Hematopoietic multipotent progenitor cell treated with erythropoietin and hydrocortisone succinate and interleukin-3 and kit ligand, for 17 days (in vitro differentiated cells): Measurements from ENCODE around the gene PNPLA2.

ENCODE experiments used
- DNase-seq: peaks from one replicate; pipeline ENCODE4 v3.0.0-alpha.2; 2015; ENCODE audit warnings: low spot score

Gene PNPLA2

DNA sequence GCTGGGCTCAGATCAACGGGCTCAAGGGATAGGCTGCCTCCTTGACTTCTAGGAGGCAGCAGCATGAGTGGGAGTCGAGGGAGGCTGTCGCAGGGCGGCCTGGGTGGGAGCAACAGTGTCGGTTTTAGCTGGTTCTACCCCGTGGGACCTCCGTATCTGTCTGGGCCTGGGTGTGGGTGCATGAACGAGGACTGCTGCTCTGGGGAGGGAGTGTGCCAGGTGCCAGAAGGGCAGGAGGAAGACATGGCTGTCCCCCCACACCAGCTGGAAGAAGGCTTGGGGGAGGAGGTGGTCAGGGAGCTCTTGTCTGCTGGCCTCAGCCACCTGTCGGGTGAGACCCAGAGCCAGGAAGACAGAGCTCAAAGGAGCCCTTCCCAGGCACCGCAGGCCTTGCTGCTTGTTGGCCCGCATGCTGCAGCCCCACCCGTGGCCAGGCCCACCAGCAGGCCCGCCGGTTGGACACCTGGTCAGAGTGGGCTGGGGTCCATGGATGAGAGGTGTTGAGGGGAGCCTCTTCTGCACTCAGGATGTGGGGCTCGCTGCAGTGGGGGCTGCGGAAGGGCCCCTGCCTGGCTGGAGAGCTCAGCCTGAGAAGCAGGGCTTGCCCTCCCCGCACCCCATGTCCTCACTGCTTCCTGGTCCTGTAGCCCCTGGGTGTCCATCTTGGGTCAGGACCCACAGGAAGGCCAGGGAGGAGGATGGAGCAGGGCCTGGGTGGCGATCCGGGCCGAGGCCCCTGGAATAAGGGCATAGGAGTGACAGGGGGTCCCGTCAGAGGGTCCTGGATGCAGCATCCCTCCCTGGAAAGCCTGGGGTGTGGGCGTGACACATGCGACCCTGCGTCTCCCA lies 32.3 kb upstream of the PNPLA2 start:
- DNase-seq, result no peak

DNA sequence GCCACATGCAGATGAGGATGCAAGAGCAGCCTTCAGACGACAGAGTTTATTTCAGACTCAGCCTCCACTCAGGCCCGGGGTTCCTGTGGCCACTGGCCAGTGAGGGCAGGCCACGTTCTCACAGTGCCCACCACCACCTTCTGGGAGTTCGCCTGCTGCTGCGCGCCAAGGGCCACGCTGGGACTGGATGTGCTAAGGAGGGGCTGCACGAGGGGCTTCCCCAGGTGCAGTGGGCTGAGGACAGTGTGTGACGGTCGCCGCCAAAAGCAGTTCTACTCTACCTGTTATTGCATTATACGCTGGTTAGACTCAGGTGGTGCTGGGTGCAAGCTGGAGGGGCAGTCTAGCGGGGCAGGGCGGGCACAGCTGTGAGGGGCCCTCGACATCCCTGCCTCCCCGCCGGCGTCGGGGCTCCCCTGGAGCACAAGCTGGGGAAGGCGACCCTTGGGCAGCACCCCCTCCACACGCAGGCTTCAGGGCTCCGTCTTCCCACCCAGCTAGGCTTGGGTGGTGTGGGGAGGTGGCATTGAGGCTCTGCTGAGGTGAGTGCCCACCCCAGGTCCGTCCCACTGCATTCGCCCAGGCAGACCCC lies 31.5 kb upstream of the PNPLA2 start:
- DNase-seq, result no peak

DNA sequence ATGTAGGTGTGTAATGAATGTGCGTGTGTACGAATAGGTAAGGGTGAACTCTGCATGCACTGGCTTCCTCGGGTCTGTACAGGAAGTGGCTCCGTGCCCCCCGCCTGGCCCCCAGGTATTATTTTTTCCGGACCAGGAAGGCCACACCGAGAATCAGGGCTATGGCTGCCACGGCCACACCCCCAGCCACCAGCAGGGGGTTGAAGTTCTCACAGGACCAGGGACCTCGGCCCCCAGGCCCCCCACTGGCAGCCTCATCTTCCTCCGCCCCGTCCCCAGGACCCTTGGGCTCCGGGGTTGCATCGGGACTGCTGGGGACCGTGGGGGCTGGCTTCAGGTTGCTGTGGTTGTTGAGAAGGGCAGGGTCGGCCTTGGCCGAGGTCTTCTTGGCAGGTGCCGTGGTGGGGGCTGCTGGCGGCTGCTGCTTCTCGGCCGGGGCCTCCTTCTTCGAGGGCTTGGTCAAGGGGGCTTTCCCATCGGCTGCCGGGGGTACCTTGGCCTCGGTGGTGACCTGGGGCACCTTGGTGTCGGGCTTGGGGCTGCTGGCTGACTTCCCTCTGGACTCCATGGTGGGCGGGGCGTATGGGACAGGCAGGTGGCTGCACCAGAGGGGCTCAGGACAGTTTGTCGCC lies 30.6 kb upstream of the PNPLA2 start:
- no peak for DNase-seq

DNA sequence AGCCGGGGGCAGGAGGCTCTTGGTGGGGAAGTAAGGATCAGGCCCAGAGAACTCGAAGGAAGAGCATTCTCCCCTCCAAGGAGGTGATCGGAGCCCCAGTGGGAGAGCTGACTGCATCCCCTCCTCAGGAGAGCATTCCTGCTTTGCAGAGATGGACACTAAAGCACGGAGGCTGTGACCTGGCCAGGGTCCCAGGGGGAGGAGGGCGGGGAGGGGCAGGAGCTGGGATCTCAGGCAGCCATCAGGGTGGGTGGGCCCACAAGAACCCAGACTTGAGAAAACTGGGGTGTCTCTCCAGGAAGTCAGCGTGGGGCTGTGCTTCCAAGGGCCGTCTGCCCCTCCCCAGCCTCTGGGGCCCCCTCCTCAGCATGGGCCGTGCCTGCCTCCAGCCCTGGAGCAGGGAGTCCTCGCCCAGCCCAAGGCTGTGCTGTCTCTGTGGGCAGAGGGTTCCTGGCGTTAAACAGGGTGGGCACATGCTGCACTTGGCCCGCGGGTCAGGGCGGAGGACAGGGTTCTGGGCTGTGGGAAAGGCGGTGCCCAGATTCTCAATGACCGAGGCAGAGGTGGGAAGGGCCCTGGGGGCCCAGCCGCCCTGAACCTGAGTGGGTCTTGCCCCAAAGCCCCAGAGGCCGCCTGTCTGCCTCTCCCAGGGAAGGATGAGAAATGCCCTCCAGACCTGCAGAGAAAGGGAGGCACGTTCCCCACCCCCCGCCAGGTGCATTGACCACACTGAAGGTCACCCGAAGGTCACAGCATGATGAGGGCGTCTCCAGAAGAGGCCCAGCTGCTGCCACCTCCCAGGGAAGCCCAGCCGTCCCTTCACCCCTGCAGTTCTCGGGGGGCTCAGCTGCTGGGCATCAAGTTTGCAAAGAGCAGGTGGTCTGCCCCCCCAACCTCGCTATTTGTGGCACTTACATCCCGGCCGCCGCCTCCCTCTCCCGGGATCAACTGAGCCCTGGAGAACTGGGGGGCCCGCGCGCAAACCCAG lies 29.5 kb upstream of the PNPLA2 start:
- DNase-seq, result no peak

DNA sequence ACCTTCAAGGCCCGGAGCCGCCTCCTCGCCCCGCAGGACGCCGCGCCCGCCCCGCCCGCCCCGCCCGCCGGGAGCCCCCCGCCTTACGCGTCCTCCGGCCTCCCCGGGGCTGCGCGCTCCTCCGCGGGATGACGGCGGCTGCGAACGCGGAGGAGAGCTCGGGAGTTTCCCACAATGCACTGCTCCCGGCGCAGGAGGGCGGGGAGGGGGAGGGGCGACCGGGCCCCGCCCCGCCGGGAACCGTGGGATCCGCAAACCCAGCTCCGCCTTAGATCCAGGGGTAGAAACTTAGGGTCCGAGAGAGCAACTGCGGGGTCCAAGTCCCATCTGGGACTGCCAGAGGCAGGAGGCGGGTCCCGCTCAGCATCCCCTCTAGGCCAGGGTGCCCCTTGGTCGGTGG lies 28.8 kb upstream of the PNPLA2 start, which contains the start of gene CEND1:
Gene CEND1, minus strand, starts transcription at position 148 of the 400 bp plus-strand sequence. CDS start 1,514 bp downstream, outside the sequence.
- DNase-seq, result no peak

DNA sequence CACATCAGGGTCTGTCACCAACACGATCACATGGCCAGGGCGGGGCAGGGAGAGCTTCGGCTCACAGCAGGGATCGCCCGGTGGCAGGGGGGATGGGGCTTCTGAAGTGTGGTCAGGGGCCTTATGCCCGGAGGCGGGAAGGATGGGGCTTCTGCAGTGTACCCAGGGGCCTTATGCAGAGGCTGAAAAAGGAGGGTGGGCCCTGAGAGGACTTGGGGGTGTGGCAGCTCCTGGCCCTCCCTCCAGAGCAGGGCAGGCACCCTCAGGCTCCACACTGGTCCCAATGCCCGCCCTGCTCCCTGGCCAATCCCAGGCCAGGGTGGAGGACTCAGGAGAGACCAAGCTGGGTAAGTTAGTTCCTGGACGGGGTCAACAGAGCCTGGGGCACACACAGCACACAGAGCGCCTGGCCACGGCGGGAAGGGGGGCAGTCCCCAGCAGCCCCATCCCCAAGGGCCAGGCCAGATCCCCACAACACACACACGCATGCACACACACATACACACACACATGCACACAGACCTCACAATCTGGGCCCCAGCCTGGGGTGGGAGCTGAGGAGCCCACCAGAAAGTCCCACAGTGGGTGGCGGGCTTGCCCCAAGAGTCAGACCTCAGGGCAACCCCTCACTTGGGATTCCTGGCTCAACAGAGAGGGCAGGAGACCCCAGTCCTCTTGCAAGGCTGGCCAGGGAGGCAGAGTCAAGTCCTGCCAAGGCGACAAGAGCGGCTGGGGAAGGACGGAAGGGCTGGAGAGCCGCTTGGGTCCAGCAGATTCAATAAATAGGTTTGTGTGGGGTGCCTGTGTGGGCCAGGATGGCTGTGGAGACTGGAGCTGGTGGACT lies 27.8 kb upstream of the PNPLA2 start:
- DNase-seq, result no peak

DNA sequence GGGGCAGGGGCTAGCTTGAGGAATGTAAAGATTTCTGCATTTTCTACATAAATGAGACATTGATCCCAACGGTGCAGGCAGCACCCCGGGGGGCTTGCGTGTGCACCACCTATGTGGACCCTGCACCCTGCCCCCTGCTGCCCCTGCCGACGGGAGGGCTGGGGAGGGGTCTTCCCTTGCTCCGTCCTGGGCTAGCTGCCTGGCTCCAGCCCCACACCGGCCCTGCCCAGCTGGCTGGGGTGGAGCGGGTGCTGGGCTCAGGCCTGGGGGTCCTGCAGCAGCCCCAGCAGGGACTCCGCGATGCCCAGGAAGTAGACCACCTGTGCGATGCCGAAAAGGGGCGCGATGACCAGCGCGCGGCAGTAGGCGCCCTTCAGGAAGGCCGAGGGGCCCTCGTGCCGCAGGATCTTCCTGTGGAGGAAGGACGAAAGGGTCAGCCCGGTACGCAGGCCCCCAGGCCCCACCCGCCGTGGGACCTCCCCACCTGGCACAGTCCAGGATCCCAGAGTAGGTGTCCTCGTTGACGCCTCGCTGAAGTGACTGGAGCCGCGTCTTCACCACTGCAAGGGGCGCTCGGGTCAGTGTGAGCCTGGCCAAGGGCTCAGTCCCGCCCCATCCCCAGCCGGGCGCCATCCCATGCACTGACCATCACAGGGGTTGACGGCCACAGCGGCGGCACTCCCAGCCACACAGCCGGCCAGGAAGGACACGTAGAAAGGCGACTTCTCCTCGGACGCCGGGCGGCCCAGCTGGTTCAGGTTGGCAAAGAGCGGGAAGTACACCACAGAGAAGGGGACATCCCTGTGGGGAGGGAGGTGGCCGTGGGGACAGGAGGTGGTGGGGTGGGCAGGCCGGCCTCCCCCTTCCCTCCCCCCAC lies 26.8 kb upstream of the PNPLA2 start:
- no peak for DNase-seq

DNA sequence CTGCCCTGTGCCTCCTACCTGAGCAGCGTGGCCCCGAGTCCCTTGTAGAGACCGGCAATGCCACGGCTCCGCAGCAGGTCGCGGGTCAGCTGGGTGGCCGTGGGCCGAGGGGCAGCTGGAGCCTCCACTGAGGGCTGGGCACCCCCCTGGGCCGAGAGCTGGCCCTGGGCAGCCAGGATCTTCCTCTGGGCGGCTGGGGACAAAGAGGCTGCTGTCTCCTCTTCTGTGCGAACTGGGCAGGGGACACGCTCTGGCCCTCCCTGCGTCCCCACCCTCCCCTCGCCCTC lies 26.2 kb upstream of the PNPLA2 start:
- DNase-seq, result no peak

DNA sequence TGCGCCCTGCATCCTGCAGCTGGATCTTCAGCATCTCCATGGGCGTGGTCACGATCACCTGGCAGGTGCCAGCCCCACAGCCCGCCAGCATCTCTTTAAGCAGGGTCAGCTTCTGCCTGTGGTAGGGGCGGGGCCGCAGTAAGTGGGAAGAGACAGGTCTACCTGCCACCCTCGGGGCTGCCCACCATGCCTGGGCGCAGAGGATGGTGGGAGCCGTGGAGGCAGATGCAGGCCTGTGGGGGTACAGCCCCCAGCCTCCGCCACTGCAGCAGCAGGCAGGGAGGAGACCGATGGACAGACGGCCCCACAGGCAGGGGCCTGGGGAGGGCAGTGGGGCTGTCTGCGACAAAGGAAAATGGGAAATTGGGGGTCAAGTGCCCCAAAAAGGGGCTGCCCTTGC lies 25.8 kb upstream of the PNPLA2 start:
- DNase-seq, result no peak

DNA sequence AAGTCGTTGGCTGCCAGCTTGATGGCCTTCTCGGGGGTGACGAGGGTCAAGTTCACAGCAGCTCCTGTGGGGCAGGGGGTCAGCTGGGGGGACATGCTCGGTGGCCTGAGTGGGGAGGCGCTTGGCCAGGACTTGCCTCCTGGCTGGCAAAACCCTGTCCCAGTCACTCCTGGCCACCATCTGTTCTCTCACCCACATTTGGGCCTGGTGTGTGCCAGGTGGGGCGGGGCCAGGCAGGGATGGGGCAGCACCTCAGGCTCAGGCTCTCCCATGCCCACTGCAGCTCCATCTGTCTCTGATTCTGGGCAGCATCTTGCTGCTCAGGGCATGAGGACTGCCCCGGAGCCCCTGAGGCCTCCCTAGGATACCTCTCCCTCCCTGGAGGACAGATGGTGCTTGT lies 25.2 kb upstream of the PNPLA2 start:
- DNase-seq, result no peak

DNA sequence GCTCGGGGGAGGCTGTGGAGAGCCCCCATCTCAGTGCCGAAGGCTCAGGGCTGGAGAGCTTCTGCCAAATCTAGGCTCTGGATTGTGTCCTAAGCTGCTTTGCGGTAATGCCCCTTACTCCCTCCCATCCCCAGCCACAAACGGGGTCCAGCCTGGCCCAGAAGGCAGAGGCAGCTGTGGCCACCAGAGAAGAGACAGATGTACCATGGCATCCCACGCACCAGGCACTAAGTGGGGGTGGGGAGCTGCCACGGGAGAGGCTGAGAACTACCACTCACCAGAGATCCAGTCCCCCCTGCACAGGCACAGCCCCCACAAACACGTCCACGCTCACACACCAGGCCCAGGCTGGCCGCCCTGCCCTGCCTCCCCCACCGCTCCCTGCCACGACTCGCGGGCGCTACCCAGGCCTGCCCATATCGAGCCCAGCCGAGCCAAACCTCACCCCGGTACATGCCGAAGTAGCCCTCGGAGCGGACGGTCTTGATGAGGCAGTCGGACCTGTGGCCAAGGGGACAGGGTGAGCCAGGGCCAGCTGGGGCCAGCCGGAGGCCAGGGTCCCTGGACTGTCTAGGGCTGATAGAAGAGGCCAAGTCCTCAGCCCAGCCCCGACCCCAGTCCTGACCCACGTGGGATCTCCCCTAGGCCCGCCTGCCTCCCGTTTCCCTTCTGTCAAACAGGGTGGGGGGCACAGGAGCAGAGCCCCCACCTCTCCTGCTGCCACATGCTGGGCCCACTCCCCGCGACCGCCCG lies 24.5 kb upstream of the PNPLA2 start:
- DNase-seq, result no peak

DNA sequence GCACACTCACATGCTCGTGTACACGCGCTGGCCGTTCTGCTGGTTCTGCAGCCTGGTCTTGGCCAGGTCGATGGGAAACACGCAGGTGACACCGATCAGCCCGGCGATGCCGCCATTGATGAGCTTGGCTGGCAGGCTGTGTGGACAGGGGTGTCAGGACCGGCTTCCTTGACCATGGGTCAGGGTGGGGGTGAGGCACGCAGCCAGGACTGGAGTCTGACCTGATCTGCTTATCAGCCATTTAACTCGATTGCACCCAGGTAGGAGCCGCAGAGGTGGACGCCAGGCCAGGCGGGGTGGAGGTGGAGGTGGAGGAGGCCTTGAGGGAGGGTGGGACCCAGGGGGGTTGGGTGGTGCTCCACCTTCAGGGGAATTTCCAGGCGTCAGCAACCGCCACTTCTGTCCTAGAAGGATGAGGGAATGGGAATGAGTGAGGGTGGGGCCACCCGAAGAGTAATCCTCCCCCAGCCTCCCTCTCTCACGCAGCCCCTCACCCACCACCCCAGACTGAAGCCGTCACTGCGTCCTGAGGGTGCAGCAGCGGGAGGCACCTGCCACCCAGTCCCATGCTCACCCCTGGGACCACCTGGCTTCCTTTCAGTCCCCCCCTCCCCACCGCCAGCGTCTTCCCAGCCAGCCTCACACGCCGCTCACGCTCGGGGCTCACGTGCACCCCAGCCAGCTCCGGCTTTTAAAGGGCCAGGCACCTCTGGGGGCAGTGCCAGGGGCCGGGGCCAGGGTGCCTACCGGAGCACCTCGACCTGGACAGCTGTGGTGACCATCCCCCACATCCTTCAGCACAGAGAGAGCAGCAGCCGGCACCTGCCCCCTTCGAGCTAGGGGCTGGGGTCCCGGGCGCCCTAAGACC lies 23.7 kb upstream of the PNPLA2 start:
- no peak for DNase-seq

DNA sequence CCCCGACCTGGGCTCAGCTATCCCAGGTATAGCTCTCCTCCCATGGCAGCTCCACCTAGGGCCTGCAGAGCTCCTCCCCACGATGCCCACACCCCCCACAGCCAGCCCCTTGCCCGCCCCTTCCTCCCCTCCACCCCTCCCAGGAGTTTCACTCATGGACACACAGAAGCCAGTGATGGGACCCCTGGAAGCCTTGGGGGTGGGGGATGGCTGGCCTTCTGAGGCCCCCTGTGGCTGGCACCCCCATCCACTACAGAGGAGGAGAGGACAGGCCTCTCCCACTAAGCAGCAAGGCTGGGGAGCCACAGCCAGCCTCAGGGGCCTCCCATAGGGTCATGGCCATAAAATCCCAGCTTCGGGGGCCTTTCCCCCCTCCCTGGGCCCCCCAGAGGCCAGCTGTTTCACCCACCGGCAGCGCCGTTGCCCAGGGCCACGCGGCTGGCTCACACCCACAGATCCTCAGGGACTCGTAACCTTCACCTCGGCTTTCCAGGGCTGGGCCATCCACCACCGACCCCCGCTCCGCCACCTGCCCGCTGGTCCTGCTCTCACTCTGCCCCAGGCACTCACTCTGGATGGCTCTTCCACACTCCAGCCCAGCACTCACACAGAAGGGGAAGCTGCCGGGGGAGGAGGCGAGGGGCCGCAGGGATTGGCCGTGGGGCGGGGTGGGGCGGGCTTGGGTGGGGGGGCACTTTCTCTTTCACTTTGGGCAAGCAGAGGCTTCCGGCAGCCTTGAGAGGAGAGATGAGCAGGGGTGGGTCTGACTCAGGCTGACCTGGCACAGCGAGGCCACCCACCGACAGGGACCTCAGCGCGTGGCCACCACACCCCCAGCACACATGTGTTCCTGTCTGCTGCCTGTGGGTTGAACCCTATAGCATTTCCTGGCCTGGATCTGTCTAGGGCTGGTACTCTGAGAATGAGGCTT lies 22.8 kb upstream of the PNPLA2 start:
- peak; percentile 48 for DNase-seq

DNA sequence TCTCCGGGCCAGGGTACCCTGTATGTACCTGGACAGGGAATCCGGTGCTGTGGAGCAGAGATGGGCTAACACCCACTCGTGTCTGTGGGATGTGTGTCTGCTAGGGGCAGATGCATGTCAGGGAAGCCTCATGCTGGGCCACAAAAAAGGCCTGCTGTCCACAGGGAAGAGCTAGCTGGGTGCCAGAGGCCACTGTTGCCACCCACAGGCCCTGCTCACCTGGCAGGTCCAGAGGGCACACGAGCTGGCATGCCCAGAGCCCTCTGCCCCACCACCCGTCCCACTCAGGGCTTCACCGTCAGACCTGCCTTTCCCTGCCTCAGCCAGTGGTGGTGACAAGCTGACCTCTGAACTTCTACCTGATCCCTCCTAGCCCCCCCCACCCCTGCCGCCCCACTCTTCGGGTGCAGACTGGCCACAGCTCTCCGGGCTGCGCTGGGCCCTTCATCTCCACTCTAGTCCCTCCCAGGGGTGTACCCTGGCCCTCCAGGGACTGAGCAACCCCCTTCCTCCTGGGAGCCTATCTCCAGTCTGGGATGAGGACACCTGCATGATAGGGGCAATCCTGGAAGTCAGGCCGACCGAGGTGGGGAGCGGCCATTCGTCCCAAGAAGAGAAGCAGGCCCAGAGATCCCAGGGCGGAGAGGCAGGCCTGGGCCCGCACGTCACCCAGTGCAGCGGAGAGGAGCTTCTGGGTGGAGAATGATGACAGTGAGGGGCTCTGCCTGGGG lies 22.0 kb upstream of the PNPLA2 start:
- no peak for DNase-seq

DNA sequence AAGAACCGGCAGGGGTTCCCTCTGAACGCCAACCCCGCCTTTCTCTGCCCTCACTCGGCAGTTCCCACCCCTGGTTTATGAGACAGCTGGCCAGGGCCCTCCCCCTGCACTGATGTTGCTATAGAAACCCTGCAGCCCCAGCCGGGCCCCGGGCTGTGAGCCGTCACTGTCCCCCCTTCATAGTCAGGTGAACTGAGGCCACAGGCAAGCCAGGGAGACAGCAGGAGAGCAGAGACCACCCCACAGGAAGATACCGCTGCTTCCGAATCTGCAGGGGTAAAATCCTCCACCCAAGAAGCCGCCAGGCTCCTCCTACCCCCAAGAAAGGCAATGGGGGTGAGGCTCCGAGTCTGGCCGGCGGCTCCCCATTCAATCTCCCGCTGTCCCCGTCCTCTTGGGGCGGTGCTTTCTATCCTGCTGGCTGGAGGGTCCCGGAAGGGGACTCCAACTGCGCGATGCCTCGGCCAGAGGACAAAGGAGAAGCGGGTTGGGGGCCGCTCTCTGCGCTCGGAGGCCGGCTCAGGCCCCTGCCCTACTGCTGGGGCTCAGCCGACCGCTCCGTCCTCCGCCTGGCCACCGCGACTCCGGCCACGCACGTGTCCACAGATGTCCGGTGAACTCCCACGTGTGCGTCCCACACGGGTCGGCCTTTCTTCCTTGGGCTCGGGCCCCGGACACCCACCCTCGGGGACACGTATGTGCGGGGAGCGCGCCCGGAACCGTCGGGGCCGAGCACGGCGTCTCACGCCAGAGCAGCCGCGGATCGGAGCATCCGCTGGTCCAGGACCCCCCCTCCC lies 21.2 kb upstream of the PNPLA2 start:
- no peak for DNase-seq
